ENCODE results near the gene OSCAR. TPM values are rescaled to one million over a fixed set of nuclear protein-coding genes. Genes with fewer than 3 reads are reported as not detected.

Gene OSCAR
- total and polyA plus RNA-seq, 2 of the 13 experiments (the other 11 are each of a cell fraction or from before 2014, with no cell fraction given), result 1.9 TPM; not detected in 1

- TF ChIP-seq, protein P1, sequence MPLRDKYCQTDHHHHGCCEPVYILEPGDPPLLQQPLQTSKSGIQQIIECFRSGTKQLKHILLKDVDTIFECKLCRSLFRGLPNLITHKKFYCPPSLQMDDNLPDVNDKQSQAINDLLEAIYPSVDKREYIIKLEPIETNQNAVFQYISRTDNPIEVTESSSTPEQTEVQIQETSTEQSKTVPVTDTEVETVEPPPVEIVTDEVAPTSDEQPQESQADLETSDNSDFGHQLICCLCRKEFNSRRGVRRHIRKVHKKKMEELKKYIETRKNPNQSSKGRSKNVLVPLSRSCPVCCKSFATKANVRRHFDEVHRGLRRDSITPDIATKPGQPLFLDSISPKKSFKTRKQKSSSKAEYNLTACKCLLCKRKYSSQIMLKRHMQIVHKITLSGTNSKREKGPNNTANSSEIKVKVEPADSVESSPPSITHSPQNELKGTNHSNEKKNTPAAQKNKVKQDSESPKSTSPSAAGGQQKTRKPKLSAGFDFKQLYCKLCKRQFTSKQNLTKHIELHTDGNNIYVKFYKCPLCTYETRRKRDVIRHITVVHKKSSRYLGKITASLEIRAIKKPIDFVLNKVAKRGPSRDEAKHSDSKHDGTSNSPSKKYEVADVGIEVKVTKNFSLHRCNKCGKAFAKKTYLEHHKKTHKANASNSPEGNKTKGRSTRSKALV (CRISPR knock-in tag; IDR thresholded peaks at IDR 0.05), result no peak
- TF ChIP-seq BRCA1 (CRISPR knock-in tag; IDR thresholded peaks at IDR 0.05) (peak; percentile 58; the same call in 1 of the 2 replicates), ELF3 (CRISPR knock-in tag; IDR thresholded peaks at IDR 0.05) (peak; percentile 31; the same call in 1 of the 2 replicates), ISL2 (CRISPR knock-in tag; IDR thresholded peaks at IDR 0.05) (no peak; the same call in 1 of the 2 replicates), ZSCAN20 (CRISPR knock-in tag; IDR thresholded peaks at IDR 0.05; ENCODE audit: borderline replicate concordance) (no peak), TMF1 (CRISPR knock-in tag; IDR thresholded peaks at IDR 0.05; ENCODE audit: low read depth) (no peak), ZNF530 (CRISPR knock-in tag; IDR thresholded peaks at IDR 0.05; ENCODE audit: low read depth) (no peak), GABPB1 (CRISPR knock-in tag; IDR thresholded peaks at IDR 0.05) (peak; percentile 94), NR0B2 (CRISPR knock-in tag; IDR thresholded peaks at IDR 0.05) (peak; percentile 57; the same call in 1 of the 2 replicates), ZBTB14 (CRISPR knock-in tag; IDR thresholded peaks at IDR 0.05) (peak; percentile 69), ZNF543 (CRISPR knock-in tag; IDR thresholded peaks at IDR 0.05) (no peak)
- TF ChIP-seq, protein P2, sequence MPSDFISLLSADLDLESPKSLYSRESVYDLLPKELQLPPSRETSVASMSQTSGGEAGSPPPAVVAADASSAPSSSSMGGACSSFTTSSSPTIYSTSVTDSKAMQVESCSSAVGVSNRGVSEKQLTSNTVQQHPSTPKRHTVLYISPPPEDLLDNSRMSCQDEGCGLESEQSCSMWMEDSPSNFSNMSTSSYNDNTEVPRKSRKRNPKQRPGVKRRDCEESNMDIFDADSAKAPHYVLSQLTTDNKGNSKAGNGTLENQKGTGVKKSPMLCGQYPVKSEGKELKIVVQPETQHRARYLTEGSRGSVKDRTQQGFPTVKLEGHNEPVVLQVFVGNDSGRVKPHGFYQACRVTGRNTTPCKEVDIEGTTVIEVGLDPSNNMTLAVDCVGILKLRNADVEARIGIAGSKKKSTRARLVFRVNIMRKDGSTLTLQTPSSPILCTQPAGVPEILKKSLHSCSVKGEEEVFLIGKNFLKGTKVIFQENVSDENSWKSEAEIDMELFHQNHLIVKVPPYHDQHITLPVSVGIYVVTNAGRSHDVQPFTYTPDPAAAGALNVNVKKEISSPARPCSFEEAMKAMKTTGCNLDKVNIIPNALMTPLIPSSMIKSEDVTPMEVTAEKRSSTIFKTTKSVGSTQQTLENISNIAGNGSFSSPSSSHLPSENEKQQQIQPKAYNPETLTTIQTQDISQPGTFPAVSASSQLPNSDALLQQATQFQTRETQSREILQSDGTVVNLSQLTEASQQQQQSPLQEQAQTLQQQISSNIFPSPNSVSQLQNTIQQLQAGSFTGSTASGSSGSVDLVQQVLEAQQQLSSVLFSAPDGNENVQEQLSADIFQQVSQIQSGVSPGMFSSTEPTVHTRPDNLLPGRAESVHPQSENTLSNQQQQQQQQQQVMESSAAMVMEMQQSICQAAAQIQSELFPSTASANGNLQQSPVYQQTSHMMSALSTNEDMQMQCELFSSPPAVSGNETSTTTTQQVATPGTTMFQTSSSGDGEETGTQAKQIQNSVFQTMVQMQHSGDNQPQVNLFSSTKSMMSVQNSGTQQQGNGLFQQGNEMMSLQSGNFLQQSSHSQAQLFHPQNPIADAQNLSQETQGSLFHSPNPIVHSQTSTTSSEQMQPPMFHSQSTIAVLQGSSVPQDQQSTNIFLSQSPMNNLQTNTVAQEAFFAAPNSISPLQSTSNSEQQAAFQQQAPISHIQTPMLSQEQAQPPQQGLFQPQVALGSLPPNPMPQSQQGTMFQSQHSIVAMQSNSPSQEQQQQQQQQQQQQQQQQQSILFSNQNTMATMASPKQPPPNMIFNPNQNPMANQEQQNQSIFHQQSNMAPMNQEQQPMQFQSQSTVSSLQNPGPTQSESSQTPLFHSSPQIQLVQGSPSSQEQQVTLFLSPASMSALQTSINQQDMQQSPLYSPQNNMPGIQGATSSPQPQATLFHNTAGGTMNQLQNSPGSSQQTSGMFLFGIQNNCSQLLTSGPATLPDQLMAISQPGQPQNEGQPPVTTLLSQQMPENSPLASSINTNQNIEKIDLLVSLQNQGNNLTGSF (CRISPR knock-in tag; IDR thresholded peaks at IDR 0.05), result no peak
- TF ChIP-seq, protein P3, sequence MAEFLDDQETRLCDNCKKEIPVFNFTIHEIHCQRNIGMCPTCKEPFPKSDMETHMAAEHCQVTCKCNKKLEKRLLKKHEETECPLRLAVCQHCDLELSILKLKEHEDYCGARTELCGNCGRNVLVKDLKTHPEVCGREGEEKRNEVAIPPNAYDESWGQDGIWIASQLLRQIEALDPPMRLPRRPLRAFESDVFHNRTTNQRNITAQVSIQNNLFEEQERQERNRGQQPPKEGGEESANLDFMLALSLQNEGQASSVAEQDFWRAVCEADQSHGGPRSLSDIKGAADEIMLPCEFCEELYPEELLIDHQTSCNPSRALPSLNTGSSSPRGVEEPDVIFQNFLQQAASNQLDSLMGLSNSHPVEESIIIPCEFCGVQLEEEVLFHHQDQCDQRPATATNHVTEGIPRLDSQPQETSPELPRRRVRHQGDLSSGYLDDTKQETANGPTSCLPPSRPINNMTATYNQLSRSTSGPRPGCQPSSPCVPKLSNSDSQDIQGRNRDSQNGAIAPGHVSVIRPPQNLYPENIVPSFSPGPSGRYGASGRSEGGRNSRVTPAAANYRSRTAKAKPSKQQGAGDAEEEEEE (CRISPR knock-in tag; IDR thresholded peaks at IDR 0.05; ENCODE audit: borderline replicate concordance), result no peak
- TF ChIP-seq, protein P4, sequence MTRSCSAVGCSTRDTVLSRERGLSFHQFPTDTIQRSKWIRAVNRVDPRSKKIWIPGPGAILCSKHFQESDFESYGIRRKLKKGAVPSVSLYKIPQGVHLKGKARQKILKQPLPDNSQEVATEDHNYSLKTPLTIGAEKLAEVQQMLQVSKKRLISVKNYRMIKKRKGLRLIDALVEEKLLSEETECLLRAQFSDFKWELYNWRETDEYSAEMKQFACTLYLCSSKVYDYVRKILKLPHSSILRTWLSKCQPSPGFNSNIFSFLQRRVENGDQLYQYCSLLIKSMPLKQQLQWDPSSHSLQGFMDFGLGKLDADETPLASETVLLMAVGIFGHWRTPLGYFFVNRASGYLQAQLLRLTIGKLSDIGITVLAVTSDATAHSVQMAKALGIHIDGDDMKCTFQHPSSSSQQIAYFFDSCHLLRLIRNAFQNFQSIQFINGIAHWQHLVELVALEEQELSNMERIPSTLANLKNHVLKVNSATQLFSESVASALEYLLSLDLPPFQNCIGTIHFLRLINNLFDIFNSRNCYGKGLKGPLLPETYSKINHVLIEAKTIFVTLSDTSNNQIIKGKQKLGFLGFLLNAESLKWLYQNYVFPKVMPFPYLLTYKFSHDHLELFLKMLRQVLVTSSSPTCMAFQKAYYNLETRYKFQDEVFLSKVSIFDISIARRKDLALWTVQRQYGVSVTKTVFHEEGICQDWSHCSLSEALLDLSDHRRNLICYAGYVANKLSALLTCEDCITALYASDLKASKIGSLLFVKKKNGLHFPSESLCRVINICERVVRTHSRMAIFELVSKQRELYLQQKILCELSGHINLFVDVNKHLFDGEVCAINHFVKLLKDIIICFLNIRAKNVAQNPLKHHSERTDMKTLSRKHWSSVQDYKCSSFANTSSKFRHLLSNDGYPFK (CRISPR knock-in tag; IDR thresholded peaks at IDR 0.05; ENCODE audit: borderline replicate concordance), result peak; percentile 99
Measured at GRCh38 chr19:54102421-54103169, 2.0 kb upstream of the OSCAR start, which contains the start of gene NDUFA3 (continued).
